ENCODE measurements around the gene PPP1R15A. TPM values are rescaled to one million over a fixed set of nuclear protein-coding genes. Genes with fewer than 3 reads are reported as not detected.
A peak's percentile ranks its signal among the peaks of the same experiment; 100 is the strongest.

Gene PPP1R15A
- total and polyA plus RNA-seq, 2 experiments from 2014 or later = 14.0 to 15.8 TPM

- H3K79me2 ChIP-seq (replicated peaks; ENCODE audit: insufficient read depth) = no peaks in the 10 kb centered on the region
- no peaks in the 10 kb centered on the region for H3K36me3 ChIP-seq (ENCODE audit: insufficient read depth)
- H2AFZ ChIP-seq = no peak overlapping the region
- no peak overlapping the region; the same call in 2 of the 3 replicates for H3K4me3 Mint-ChIP-seq
- no peak for ATAC-seq
- TF ChIP-seq ZNF462 (CRISPR knock-in tag; IDR thresholded peaks at IDR 0.05) (no peak), ETS1 (IDR thresholded peaks at IDR 0.05) (no peak), EZH2phosphoT487 (IDR thresholded peaks at IDR 0.05; ENCODE audit: unreplicated experiment) (no peak)
- H3K9me3 Mint-ChIP-seq = no peaks in the 10 kb centered on the region
- no peaks in the 10 kb centered on the region for H4K20me1 ChIP-seq (replicated peaks; ENCODE audit: insufficient read depth)
- no peaks in the 10 kb centered on the region for H3K9me2 ChIP-seq (ENCODE audit: insufficient read depth)
- peaks cover 14% of the 10 kb centered on the region for H3K36me3 Mint-ChIP-seq (ENCODE audit: low read depth)
- H3F3A ChIP-seq (replicated peaks; ENCODE audit: low read depth) = peaks cover 7% of the 10 kb centered on the region
- DNase-seq (ENCODE audit: low spot score) = no peak
- peaks cover 8% of the 10 kb centered on the region; the same call in 1 of the 2 replicates for H3K4me1 ChIP-seq (ENCODE audit: insufficient read depth)
- no peak overlapping the region for H3K27ac ChIP-seq (ENCODE audit: low read depth)
- no peaks in the 10 kb centered on the region for H3K27me3 ChIP-seq (ENCODE audit: insufficient read depth)
- no peak overlapping the region for H3K4me2 ChIP-seq
- H3K4me3 ChIP-seq = no peak overlapping the region
- peaks cover 21% of the 10 kb centered on the region for H3K4me1 Mint-ChIP-seq
- peaks cover 7% of the 10 kb centered on the region for H3K27me3 Mint-ChIP-seq (ENCODE audit: insufficient read depth, low read depth, poor library complexity)
- no peak overlapping the region; the same call in 1 of the 2 replicates for H3K27ac Mint-ChIP-seq
These were observed 5.5 kb upstream of the PPP1R15A start for GRCh38 chr19:48866692-48867091.

- no peaks in the 10 kb centered on the region for H4K20me1 ChIP-seq (replicated peaks; ENCODE audit: insufficient read depth)
- Mint-ChIP-seq H3K9me3 (peaks cover 2% of the 10 kb centered on the region; the same call in 1 of the 3 replicates), H3K4me3 (peak overlapping the region; percentile 19; the same call in 1 of the 3 replicates), H3K27ac (no peak overlapping the region; the same call in 1 of the 2 replicates), H3K27me3 (ENCODE audit: insufficient read depth, low read depth, poor library complexity) (peaks cover 9% of the 10 kb centered on the region), H3K36me3 (ENCODE audit: low read depth) (peaks cover 14% of the 10 kb centered on the region), H3K4me1 (peaks cover 21% of the 10 kb centered on the region)
- no peak overlapping the region for H3K4me3 ChIP-seq
- H3K9me2 ChIP-seq (ENCODE audit: insufficient read depth) = no peaks in the 10 kb centered on the region
- H3K27ac ChIP-seq (ENCODE audit: low read depth) = no peak overlapping the region
- no peak overlapping the region for H2AFZ ChIP-seq
- H3K4me1 ChIP-seq (ENCODE audit: insufficient read depth) = peaks cover 8% of the 10 kb centered on the region; the same call in 1 of the 2 replicates
- ATAC-seq (no peak), DNase-seq (ENCODE audit: low spot score) (no peak)
- no peaks in the 10 kb centered on the region for H3K36me3 ChIP-seq (ENCODE audit: insufficient read depth)
- H3K79me2 ChIP-seq (replicated peaks; ENCODE audit: insufficient read depth) = no peaks in the 10 kb centered on the region
- H3K27me3 ChIP-seq (ENCODE audit: insufficient read depth) = no peaks in the 10 kb centered on the region
- H3F3A ChIP-seq (replicated peaks; ENCODE audit: low read depth) = peaks cover 7% of the 10 kb centered on the region
- H3K4me2 ChIP-seq = peak overlapping the region; percentile 78; the same call in 1 of the 2 replicates
- TF ChIP-seq ZNF114 (CRISPR knock-in tag; IDR thresholded peaks at IDR 0.05) (no peak), STAT1 (IDR thresholded peaks at IDR 0.05; ENCODE audit: unreplicated experiment) (no peak)
These were observed 5.0 kb upstream of the PPP1R15A start for GRCh38 chr19:48867123-48867745.
